A549 (cell line): ENCODE data around the gene MEGF6.

Experiments
- CEBPB ChIP-seq, 2 experiments: fragments of >200 bp in 1 of 2; sonication (Bioruptor Twin) in 1 of 2; formaldehyde crosslinking in 1 of 2; IDR thresholded peaks; 2 replicates each; pipeline ENCODE4 v1.6.1; 2012 to 2016
- ELK1 ChIP-seq: fragments of 150-350 bp; IDR thresholded peaks from 2 replicates; pipeline ENCODE4 v1.6.1; 2014; ENCODE audit warnings: low read depth, mild to moderate bottlenecking, low read length
- EP300 ChIP-seq, 2 experiments: fragments of >200 bp; sonication (Bioruptor Twin); formaldehyde crosslinking; IDR thresholded peaks; 2 replicates in 1 of 2; 3 replicates in 1 of 2; pipeline ENCODE4 v1.6.1; 2016 to 2017
- FOSL2 ChIP-seq, 2 experiments: fragments of 450-650 bp in 1 of 2; fragments of >200 bp in 1 of 2; sonication (Bioruptor Twin) in 1 of 2; formaldehyde crosslinking; IDR thresholded peaks; 2 replicates each; pipeline versions ENCODE4 v1.5.0 to v1.6.1; 2016 to 2020; ENCODE audit warnings: mild to moderate bottlenecking in 1 of 2, moderate library complexity in 1 of 2
- MAZ ChIP-seq: fragments of 150-350 bp; IDR thresholded peaks from 2 replicates; pipeline ENCODE4 v1.6.1; 2014; ENCODE audit warnings: antibody characterized with exemption, low read depth, low read length, borderline replicate concordance
- POLR2A ChIP-seq: IDR thresholded peaks from 2 replicates; pipeline ENCODE4 v1.6.1; 2012; ENCODE audit warnings: mild to moderate bottlenecking, low read length
- POLR2AphosphoS2 ChIP-seq: conservative IDR thresholded peaks from 2 replicates; pipeline ENCODE4 v1.6.1; 2012; ENCODE audit warnings: low read length, improper control_type of control experiment, inconsistent platforms
- RCOR1 ChIP-seq: fragments of 150-350 bp; IDR thresholded peaks from 2 replicates; pipeline ENCODE4 v1.6.1; 2014; ENCODE audit warnings: antibody characterized with exemption, low read length, low read depth
- REST ChIP-seq: fragments of 200-600 bp; sonication (generic); IDR thresholded peaks from 2 replicates; pipeline ENCODE4 v1.6.1; 2016; ENCODE audit warnings: antibody characterized with exemption, mild to moderate bottlenecking, moderate library complexity
- RFX5 ChIP-seq: fragments of 450-650 bp; IDR thresholded peaks from 2 replicates; pipeline ENCODE4 v1.7.1; 2014; ENCODE audit warnings: antibody characterized with exemption, mild to moderate bottlenecking, moderate library complexity
- SMC3 ChIP-seq: fragments of >200 bp; sonication (Bioruptor Twin); formaldehyde crosslinking; IDR thresholded peaks from 3 replicates; pipeline ENCODE4 v1.6.1; 2018; ENCODE audit warnings: inconsistent platforms
- SREBF2 ChIP-seq: fragments of 450-650 bp; IDR thresholded peaks from 2 replicates; pipeline ENCODE4 v1.6.1; 2014; ENCODE audit warnings: mild to moderate bottlenecking, moderate library complexity
- TF ChIP-seq, protein P1 (sequence below): fragments of >200 bp; sonication (Bioruptor Twin); formaldehyde crosslinking; IDR thresholded peaks from 3 replicates; pipeline ENCODE4 v1.5.1; 2016
- TF ChIP-seq, protein P2 (sequence below): fragments of >200 bp; sonication (Bioruptor Twin); formaldehyde crosslinking; IDR thresholded peaks from 3 replicates; pipeline ENCODE4 v1.6.1; 2016

GRCh38 chr1:3441880-3442279 lies 169.4 kb downstream of the MEGF6 start:
- no peak for TF ChIP-seq SREBF2
- TF ChIP-seq, protein P1, sequence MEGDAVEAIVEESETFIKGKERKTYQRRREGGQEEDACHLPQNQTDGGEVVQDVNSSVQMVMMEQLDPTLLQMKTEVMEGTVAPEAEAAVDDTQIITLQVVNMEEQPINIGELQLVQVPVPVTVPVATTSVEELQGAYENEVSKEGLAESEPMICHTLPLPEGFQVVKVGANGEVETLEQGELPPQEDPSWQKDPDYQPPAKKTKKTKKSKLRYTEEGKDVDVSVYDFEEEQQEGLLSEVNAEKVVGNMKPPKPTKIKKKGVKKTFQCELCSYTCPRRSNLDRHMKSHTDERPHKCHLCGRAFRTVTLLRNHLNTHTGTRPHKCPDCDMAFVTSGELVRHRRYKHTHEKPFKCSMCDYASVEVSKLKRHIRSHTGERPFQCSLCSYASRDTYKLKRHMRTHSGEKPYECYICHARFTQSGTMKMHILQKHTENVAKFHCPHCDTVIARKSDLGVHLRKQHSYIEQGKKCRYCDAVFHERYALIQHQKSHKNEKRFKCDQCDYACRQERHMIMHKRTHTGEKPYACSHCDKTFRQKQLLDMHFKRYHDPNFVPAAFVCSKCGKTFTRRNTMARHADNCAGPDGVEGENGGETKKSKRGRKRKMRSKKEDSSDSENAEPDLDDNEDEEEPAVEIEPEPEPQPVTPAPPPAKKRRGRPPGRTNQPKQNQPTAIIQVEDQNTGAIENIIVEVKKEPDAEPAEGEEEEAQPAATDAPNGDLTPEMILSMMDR = no peak
- TF ChIP-seq ELK1 = no peak
- TF ChIP-seq EP300 (IDR thresholded peaks at IDR 0.05) = no peak
- no peak for TF ChIP-seq RCOR1
- TF ChIP-seq FOSL2 (IDR thresholded peaks at IDR 0.05) = no peak
- no peak for TF ChIP-seq FOSL2 (CRISPR knock-in tag; IDR thresholded peaks at IDR 0.05)
- no peak for TF ChIP-seq POLR2AphosphoS2
- no peak for TF ChIP-seq RFX5
- TF ChIP-seq MAZ = no peak
- TF ChIP-seq REST = no peak
- TF ChIP-seq, protein P2, sequence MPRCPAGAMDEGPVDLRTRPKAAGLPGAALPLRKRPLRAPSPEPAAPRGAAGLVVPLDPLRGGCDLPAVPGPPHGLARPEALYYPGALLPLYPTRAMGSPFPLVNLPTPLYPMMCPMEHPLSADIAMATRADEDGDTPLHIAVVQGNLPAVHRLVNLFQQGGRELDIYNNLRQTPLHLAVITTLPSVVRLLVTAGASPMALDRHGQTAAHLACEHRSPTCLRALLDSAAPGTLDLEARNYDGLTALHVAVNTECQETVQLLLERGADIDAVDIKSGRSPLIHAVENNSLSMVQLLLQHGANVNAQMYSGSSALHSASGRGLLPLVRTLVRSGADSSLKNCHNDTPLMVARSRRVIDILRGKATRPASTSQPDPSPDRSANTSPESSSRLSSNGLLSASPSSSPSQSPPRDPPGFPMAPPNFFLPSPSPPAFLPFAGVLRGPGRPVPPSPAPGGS = no peak
- TF ChIP-seq SMC3 = no peak
- TF ChIP-seq POLR2A = no peak
- no peak for TF ChIP-seq CEBPB (IDR thresholded peaks at IDR 0.05)
